ENCODE measurements around the gene HOXA7.
A peak's percentile ranks its signal among the peaks of the same experiment; 100 is the strongest.

Gene HOXA7

DNA sequence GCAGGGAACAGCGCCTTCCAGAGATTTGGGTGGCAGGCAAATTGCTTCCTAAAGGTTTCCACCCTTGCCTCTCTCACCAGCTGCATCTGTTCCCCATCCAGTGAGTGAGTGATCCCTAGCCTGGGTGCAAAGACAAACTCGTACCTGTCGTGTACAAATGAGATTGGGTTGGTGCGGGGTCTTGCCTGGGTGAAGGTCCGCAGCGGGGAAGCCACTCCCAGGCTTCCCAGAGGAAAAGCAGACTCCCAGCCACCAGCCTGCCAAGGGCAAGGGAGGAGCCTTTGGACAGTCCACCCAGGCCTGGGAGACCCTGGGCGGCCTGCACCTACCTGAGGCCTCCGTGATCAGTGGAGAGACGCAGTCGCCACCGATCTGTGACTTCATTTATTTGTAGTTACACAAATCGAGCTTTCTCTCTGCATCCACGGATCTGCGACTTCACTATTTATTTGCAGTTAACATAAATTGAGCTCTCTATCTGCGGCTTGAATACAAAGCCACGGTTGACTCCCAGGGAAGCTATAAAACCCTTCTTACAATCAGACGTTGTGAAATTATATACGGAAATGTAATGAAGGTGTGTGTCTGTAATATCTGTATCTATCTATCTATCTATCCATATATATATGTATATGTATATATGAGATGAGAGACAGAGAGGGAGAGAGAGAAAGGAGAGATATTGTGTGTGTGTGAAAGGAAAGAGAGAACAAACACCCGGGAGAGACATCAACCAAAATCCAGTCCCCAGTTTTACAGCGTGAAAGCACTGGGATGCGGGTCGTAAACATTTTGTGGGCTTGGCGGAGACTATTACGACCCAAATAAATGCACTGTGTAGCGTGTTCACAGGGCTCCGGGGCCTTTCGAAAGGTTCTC lies 3.0 kb upstream of the HOXA7 start:
- no peak for DNase-seq (ENCODE audit: low read depth in 2 of 2)

- DNase-seq (ENCODE audit: low read depth in 2 of 2), result no peak
Observed at GRCh38 chr7:27158436-27159265, 2.2 kb upstream of the HOXA7 start.

GRCh38 chr7:27157702-27158431 lies 1.4 kb upstream of the HOXA7 start:
- no peak for DNase-seq (ENCODE audit: low read depth in 2 of 2)

DNA sequence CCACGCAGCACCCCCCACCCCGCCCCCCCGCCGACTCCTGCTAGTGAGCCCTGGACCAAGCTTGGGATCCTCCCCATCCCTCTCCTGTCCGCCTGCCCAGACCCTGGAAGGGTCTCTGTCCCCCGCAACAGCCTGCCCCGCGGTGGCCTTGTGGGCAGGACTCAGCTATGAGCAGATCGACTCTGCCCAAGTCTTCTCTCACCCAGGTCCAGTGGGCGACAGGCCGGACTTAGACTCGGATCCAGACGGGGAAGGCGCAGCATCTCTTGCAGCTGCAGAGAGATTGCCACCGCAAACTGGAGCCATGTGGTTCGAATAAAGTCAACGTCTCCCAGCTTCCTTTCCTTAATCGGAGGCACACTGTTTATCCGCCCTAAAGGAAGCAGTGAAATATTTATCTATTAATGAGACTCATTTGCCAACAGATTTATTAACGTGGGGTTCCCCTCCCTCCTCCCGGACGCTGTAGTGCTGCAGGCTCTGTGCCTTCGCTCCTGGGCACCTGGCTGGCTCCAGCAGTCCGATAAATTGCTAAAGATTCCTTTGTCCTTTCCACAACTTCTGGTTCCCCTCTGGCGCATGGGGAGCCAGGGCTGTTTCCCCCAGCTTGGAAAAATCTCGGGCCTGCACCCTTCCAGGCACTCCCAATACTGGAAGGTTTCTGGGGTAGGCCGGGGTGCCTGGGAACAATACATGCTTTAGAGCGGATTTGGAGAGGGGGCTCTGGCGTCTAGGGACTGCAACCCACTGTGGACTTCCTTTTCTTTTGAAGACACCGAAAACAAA lies 634 bp upstream of the HOXA7 start:
- no peak for DNase-seq (ENCODE audit: low read depth in 2 of 2)

DNA sequence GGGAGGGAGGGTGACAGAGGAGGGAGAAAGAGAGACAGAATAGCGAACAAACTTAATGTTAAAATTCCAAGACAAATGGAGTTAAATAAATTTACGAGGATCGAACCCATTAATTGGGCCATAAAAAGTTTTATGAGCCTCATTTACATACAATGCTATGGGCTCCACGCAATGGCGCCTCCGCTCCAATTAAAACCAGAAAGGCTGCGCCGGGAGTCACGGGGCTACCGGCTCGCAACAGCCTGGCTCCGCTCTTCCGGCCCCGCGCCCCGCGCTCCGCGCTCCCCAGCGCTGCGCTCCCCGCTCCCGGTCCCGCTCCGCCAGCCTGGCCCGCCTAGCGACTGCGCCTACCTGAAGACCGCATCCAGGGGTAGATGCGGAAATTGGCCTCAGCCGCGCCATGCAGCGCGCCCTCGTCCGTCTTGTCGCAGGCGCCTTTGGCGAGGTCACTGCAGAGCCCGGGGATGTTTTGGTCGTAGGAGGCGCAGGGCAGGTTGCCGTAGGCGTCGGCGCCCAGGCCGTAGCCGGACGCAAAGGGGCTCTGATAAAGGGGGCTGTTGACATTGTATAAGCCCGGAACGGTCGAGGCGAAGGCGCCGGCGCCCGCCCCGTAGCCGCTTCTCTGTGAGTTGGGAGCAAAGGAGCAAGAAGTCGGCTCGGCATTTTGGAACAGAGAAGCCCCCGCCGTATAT lies 513 bp downstream of the HOXA7 start:
- no peak for DNase-seq (ENCODE audit: low read depth in 2 of 2)

DNA sequence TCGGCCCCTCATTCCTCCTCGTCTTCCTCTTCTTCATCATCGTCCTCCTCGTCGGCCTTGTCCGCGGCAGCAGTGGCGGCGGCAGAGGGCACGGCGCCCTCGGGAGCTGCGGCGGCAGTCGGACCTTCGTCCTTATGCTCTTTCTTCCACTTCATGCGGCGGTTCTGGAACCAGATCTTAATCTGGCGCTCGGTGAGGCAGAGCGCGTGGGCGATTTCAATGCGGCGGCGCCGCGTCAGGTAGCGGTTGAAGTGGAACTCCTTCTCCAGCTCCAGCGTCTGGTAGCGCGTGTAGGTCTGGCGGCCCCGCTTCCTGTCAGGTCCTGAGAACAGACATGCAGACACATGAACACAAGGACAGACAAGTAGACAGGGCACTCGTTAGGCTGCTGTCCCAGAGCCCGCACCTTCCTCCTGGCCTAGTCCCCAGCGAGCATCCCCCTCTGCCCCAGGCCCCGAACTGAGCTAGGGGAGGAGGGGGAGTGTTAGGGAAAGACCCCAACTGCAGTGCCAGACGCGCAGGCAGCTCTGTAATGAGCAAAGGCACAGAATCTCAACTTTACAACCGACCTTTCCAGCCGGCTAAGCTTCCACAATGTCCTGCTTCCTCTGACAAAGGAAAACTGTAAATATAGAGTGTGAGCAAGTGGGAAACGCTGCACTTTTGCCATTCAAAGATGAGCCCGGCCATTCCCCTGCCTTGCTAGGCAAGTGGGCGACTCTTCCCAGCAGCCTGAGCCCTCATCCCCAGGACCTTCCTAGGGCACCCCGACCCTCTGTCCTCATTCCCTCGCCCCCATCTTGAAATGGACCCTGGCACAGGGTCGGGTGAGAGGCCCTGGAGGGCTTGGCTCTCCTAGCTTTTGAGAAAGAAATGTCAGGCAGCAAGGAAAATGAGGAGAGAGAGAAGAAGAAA lies 1.3 kb downstream of the HOXA7 start:
- no peak for DNase-seq (ENCODE audit: low read depth in 2 of 2)

DNA sequence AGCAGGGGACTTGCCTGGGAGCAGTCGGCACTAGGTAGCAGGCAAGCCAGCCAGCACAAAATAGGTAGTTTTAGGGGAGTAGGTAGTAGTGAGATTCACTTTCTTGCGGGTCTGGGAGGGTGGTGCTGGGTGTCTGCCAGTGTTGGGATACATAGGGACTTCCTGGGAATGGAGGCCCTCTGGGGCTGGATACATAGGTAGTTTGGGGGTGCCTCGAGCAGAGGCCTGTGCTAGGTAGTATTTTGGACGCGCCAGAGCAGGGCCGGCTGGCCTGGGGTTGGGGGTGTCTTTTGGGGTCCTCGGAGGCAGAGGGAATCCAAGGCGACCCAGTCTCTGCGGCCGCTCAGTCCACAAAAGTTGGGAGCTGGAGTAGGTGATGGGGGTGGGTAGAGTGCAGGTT lies 2.1 kb downstream of the HOXA7 start:
- no peak for DNase-seq (ENCODE audit: low read depth in 2 of 2)

DNA sequence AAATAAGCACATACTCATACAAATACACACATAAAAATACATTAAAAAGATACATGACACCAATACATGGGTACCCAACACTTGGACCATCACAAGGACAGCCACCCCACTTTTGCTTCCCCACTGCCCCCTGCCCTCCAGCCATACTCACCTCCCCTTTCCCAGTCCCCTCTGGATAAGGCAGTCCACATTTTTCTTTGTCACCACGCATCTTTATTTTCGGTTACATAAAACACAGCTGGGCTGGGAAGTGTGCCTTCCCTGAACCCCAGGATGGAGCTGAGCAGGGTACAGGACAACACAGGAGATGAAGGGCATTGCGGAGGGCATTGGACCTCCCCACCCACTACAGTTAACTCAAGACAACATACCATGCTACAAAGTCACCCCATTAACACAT lies 2.9 kb downstream of the HOXA7 start:
- no peak for DNase-seq (ENCODE audit: low read depth in 2 of 2)

DNA sequence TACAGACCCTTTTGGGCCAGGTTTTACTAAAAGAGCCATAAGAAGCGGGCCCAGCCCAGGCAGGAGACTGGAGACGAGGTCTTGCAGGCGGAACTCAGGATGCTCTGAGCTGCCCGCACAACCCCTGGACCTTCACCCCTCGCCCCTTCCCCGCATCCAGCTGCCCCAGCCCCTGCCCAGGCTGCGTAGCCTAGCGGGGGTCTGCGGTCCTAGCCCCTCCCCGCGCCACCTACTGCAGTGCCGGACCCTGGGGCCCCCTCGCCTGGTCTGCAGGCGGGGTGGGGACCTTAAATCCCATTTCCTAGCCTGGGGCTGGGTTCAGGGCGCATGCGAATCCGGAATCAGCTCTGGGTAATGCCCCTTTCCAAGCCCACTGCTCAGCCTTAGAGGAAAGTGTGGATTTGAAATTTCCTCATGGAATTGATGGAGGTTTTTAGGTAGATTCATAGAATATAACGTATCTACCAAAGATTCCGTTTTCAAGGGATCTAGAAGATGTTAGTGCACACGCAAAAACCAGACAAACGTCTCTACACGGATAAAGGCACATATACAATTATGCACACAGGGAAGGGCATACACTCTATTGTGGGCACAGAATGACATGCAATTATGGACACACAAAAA lies 3.5 kb downstream of the HOXA7 start:
- DNase-seq (ENCODE audit: low read depth in 2 of 2), result no peak

- no peak for DNase-seq (ENCODE audit: low read depth in 2 of 2)
Observed at GRCh38 chr7:27151931-27152815, 4.3 kb downstream of the HOXA7 start, which contains the start of gene HOXA3. HOXA3 (minus strand) TSS chr7:27152583; CDS start chr7:27110640, 41,943 bp downstream.

DNA sequence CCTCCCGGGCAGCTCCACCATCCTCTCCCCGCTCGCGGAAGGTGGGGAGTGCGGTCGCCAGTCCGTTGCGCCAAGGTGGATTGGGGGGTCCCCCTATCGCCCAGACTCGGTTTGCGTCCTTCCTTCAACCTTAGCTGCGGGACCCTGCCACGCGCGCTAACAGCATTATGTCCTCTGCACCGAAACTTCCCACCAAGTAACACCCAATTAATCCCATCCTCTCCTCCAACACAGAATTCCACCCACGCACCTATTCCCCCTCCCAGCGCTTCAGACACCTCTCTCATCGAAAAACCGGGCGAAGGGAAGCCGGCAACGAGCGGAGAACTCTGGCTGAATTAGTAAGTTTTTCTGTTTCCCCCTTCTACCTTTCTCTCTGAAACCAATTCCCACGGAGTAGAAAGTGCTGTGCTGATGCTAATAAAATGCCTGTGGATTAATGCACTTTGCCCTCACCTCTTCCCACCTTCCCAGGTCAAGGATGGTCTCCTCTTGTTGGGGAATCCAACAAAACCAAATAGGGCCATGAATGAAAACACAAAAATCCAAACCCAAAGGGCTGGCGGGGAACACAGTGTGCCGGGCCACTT lies 5.0 kb downstream of the HOXA7 start:
- no peak for DNase-seq (ENCODE audit: low read depth in 2 of 2)

DNA sequence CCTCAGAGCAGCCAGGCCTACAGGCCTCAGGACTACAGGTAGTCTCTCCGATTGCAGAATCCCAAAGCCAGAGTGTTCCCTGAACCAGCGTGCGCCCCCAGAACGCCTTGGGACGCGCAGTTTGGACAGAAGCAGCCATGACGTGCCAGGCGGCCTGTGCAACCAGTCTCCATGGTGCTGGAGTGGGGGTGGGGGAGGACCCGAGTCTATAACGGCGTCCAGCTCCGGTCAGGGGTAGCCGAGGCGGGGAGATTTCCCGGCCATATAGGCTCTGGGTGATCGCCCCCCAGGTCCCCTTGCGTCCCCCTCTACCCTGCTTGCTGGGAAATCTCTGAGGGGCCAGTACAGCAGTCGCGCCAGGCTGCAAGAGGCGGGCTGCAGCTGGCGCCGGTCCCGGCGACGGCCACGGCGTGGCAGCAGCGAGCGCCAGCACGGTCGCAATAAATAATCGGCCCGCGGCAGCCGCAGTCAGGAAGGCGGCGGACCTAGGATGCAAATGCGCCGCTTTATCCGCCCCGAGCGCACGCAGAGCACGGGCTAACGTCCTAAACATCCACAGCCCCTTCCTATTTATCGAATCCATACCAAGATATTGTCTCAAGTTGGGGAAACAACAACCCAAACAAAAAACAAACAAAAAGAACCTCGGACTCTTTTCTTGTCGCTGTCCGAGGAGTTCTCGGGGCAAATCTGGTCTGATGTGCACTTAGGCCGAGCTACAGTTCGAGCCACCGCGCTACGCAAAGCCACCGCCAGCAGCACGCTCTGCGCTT lies 5.7 kb downstream of the HOXA7 start:
- DNase-seq (ENCODE audit: low read depth in 2 of 2), result peak; percentile 45 to 55

DNA sequence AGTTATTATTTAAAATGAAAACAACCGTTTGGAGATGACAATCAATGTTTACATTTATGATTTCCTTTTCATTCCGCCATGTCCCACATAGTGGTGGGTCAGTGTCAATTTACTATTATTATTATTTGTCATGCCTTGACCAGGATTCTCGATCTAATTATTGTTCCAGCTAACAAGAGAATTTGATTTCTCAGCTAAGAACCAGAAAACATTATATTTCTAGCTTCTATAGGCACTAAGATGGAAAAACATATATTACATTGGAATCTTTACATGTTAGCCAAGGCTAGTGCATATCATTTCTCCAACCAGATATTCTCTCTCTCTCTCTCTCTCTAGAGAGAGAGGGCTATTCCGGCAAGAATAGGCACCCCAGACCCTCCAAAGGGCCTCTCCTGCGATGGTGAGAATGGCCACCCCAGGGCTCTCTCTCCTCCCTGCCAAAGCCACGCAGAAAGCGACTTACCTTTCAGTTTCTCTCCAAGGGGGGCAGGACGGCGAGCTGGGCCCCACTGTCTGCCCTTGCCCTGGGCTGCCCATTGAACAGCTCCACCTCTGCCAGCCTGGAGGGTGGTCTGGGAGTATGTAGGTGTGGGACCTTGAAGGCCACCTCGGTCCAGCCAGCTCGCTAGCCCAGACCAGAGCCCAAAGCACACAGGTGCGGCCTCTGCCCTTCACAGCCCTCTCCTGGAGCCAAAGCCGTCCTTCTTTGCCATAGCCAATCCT lies 6.5 kb downstream of the HOXA7 start:
- DNase-seq (ENCODE audit: low read depth in 2 of 2), result no peak

GRCh38 chr7:27148756-27149641 lies 7.5 kb downstream of the HOXA7 start:
- DNase-seq (ENCODE audit: low read depth in 2 of 2), result no peak

- no peak for DNase-seq (ENCODE audit: low read depth in 2 of 2)
Observed at GRCh38 chr7:27148031-27148755, 8.3 kb downstream of the HOXA7 start.

Measured in stimulated activated CD8-positive, alpha-beta memory T cell treated with anti-CD3 and anti-CD28 coated beads, Interleukin-15, amount 100 ng/mL, for 48 hours (primary cell).